Astrocyte (in vitro differentiated cells and primary cell): Measurements from ENCODE around the gene ANKS3.

Experiments
- EZH2 ChIP-seq: IDR thresholded peaks from 2 replicates; pipeline ENCODE4 v1.6.1; 2012; ENCODE audit warnings: mild to moderate bottlenecking, low read length, inconsistent platforms; ENCODE audit not compliant: insufficient read depth
- TF ChIP-seq, protein P1 (sequence below): IDR thresholded peaks from 2 replicates; pipeline ENCODE4 v1.5.1; 2011; ENCODE audit warnings: low read depth, mild to moderate bottlenecking, inconsistent platforms, low read length, moderate library complexity; ENCODE audit not compliant: insufficient read depth

DNA sequence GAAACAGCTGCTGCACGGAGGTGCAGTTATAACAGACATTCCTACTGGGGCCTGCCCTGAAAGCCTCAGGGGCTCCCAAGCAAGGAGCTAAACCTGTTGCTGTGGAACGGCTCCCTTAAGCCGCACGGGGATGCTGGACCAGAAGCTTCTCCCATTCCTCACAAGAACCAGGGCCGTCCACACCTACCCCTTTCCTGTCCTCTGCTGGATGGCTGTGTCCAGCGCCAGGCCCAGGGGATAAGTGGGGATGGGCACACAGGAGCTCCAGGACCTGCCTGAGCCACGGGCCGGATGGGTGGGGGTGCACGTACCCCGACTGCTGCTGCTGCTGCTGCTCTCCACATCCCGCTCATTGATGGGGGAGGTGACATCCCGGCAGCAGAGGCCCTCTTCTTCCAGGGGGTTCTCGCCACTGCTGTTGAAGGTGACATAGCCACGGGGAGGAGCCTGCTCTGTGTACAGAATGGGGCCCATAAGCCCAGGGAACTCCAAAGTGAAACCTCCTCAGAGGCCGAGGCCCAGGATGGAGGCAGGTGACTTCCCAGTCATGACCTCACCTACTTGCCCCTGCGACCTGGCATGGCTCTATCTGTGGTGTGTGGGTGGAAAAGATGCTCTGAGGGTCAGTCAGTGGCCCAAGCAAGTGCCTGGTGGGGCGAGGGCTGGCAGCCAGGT is 32.1 kb downstream of the ANKS3 start:
- TF ChIP-seq, protein P1, sequence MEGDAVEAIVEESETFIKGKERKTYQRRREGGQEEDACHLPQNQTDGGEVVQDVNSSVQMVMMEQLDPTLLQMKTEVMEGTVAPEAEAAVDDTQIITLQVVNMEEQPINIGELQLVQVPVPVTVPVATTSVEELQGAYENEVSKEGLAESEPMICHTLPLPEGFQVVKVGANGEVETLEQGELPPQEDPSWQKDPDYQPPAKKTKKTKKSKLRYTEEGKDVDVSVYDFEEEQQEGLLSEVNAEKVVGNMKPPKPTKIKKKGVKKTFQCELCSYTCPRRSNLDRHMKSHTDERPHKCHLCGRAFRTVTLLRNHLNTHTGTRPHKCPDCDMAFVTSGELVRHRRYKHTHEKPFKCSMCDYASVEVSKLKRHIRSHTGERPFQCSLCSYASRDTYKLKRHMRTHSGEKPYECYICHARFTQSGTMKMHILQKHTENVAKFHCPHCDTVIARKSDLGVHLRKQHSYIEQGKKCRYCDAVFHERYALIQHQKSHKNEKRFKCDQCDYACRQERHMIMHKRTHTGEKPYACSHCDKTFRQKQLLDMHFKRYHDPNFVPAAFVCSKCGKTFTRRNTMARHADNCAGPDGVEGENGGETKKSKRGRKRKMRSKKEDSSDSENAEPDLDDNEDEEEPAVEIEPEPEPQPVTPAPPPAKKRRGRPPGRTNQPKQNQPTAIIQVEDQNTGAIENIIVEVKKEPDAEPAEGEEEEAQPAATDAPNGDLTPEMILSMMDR, result no peak
- no peak for TF ChIP-seq EZH2
